GM19099 (cell line): ENCODE results near the gene B4GALT2.
A peak's percentile ranks its signal among the peaks of the same experiment; 100 is the strongest.

Experiments used
- POLR2A ChIP-seq: IDR thresholded peaks from 3 replicates; pipeline ENCODE4 v1.6.1; 2011; ENCODE audit warnings: low read depth; ENCODE audit not compliant: insufficient read length; ENCODE audit errors: extremely low read depth

The B4GALT2 gene

DNA sequence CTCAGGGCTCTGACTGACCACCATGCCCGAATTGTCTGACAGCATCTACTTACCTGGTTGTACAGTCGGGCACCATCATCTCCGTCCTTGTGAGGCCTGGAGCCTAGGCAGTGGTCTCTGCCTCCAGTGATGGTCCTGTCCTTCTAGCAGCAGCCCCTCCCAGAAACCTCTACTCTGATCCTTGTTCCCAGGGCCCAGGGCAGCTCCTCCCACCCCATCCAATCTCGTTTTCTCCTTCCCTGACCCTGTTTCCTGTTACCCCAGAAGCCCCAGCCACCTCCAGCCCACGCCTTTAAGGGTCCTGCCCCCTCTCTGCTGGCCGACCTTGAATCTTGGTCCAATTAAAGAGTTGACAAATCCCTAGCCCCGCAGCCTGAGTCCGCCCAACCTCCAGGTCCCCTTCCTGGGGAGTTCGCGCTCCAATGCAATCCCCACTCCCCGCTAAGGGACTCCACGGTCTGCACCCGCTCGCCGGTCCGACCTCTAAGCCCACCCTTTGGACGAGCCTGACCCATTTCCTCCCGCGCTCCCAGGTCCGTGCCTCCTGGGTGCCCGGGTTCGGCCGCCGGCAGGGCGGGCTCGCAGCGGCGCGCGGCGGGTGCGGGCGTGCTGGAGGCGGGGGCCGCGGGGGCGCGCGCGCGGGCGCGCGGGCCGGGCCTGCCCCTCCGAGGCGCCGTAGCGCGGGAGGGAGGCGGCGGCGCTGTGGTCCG lies at the start of gene B4GALT2:
B4GALT2 (plus strand) TSS at position 660 of the 710 bp plus-strand sequence. CDS start 1,951 bp downstream, outside the sequence.
- peak; percentile 15 for TF ChIP-seq POLR2A

DNA sequence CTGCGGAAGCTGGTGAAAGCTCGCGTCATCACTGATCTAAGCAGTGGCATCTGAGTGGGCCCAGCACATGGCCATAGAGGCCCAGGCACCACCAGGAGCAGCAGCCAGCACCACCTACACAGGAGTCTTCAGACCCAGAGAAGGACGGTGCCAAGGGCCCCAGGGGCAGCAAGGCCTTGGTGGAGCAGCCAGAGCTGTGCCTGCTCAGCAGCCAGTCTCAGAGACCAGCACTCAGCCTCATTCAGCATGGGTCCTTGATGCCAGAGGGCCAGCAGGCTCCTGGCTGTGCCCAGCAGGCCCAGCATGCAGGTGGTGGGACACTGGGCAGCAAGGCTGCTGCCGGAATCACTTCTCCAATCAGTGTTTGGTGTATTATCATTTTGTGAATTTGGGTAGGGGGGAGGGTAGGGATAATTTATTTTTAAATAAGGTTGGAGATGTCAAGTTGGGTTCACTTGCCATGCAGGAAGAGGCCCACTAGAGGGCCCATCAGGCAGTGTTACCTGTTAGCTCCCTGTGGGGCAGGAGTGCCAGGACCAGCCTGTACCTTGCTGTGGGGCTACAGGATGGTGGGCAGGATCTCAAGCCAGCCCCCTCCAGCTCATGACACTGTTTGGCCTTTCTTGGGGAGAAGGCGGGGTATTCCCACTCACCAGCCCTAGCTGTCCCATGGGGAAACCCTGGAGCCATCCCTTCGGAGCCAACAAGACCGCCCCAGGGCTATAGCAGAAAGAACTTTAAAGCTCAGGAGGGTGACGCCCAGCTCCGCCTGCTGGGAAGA lies 48.7 kb upstream of the B4GALT2 start:
- no peak for TF ChIP-seq POLR2A

GRCh38 chr1:43930949-43931275 lies 48.1 kb upstream of the B4GALT2 start:
- no peak for TF ChIP-seq POLR2A

DNA sequence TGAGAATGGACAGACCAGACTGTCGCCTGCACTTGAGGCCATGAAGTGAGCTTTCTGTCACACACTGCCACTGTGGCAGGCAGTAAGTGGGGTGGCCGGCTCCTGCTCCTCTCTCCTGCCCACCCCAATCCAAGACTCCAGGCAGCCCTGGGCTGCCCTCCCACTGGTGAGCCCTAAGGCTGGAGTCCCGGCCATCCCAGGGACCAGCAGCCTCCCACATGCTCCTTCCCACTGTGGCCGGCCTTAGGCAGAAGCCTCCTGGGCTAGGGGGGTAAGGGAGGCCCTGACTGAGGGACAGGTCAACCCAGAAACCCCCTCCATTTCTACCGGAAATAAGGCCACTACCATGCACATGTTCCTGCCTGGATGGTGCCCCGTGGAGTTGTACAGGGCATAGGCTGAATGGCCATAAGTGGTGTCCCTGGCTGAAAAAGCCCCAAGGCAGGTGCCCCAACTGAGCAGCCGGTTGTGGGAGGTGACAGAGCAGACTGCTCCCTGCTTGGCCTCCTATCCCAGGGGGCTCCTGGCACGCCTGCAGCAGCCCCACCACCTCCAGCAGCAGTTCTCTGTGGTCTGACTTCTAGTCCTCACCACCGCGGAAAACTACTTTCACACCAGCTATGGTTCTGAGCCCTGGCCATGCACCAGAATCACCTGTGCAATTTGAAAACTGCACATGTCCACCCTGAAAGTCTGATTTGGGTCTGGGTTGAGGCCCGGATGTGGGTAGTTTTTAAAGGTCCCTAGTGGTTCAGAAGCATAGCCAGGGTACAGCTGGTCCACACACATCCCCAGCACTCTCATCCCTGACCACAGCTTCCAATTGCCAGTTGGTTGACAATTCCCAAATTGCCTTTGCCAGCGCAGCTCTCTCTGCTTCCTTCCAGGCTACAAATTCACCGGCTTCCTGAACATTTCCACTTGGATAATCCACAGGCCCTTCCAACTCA lies 47.0 kb upstream of the B4GALT2 start:
- TF ChIP-seq POLR2A, result no peak

- no peak for TF ChIP-seq POLR2A
These were observed 46.1 kb upstream of the B4GALT2 start for GRCh38 chr1:43932786-43933385.

GRCh38 chr1:43933386-43934100 lies 45.5 kb upstream of the B4GALT2 start, which contains the start of gene ARTN:
TSS of gene ARTN (plus strand) at chr1:43933801. CDS start at chr1:43935657, 1,856 bp downstream.
- TF ChIP-seq POLR2A, result no peak

GRCh38 chr1:43934101-43934985 lies 44.7 kb upstream of the B4GALT2 start:
- TF ChIP-seq POLR2A, result no peak

DNA sequence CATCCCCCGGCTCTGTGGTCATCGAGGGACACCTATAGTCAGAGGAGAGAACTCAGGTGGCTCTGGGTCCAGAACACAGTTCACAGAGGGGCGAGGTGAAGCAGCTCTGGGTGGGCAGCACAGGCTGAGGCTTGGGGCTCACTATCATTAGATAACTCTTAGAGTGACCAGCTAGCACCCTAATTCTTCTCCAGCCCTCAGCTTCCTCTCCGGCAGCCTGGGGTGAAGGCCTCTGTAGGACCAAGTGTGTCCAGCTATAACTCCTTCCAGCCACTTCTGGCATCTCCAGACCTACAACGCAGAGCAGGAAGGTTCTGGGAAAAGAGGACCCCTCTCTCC lies 44.1 kb upstream of the B4GALT2 start:
- TF ChIP-seq POLR2A, result no peak

DNA sequence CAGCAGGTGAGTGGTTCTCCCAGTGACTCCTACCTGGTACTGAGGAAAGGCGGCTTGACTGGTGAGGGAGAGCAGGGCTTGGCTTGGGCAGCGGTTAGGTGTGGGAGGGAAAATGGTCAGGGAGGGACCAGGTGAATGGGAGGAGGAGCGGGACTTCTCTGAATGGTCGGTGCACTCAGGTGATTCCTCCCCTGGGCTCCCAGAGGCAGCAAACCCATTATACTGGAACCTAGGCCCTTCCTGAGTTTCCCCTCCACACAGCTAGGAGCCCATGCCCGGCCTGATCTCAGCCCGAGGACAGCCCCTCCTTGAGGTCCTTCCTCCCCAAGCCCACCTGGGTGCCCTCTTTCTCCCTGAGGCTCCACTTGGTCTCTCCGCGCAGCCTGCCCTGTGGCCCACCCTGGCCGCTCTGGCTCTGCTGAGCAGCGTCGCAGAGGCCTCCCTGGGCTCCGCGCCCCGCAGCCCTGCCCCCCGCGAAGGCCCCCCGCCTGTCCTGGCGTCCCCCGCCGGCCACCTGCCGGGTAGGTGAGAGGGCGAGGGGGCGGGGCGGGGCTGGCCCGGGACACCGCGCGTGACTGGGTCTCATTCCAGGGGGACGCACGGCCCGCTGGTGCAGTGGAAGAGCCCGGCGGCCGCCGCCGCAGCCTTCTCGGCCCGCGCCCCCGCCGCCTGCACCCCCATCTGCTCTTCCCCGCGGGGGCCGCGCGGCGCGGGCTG lies 43.1 kb upstream of the B4GALT2 start:
- no peak for TF ChIP-seq POLR2A

DNA sequence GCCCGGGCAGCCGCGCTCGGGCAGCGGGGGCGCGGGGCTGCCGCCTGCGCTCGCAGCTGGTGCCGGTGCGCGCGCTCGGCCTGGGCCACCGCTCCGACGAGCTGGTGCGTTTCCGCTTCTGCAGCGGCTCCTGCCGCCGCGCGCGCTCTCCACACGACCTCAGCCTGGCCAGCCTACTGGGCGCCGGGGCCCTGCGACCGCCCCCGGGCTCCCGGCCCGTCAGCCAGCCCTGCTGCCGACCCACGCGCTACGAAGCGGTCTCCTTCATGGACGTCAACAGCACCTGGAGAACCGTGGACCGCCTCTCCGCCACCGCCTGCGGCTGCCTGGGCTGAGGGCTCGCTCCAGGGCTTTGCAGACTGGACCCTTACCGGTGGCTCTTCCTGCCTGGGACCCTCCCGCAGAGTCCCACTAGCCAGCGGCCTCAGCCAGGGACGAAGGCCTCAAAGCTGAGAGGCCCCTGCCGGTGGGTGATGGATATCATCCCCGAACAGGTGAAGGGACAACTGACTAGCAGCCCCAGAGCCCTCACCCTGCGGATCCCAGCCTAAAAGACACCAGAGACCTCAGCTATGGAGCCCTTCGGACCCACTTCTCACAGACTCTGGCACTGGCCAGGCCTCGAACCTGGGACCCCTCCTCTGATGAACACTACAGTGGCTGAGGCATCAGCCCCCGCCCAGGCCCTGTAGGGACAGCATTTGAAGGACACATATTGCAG lies 42.4 kb upstream of the B4GALT2 start:
- no peak for TF ChIP-seq POLR2A

GRCh38 chr1:43937179-43937865 lies 41.7 kb upstream of the B4GALT2 start:
- TF ChIP-seq POLR2A, result no peak

GRCh38 chr1:43938383-43938782 lies 40.6 kb upstream of the B4GALT2 start:
- TF ChIP-seq POLR2A, result no peak
